Parathyroid adenoma (tissue), 2 donors: ENCODE measurements around the gene UBE2B.
A peak's percentile ranks its signal among the peaks of the same experiment; 100 is the strongest.

Experiments
- H2AFZ ChIP-seq: fragments of 300-600 bp; sonication (generic); one replicate; pipeline ENCODE4 v1.7.0; 2017; ENCODE audit warnings: antibody characterized with exemption, mild to moderate bottlenecking
- H3K27ac ChIP-seq: fragments of 300-600 bp; sonication (generic); one replicate; pipeline ENCODE4 v1.7.0; 2017
- H3K27me3 ChIP-seq: fragments of 300-600 bp; sonication (generic); one replicate; pipeline ENCODE4 v1.7.0; 2017; ENCODE audit warnings: low read length; ENCODE audit not compliant: control insufficient read depth, insufficient read depth
- H3K36me3 ChIP-seq: fragments of 300-600 bp; sonication (generic); one replicate; pipeline ENCODE4 v1.7.0; 2017; ENCODE audit warnings: low read length; ENCODE audit not compliant: control insufficient read depth, insufficient read depth
- H3K4me1 ChIP-seq: fragments of 300-600 bp; sonication (generic); one replicate; pipeline ENCODE4 v1.7.0; 2017; ENCODE audit warnings: control low read depth
- H3K4me2 ChIP-seq: fragments of 300-600 bp; sonication (generic); one replicate; pipeline ENCODE4 v1.7.0; 2017; ENCODE audit warnings: low read length
- H3K4me3 ChIP-seq: fragments of 300-600 bp; sonication (generic); one replicate; pipeline ENCODE4 v1.7.0; 2017; ENCODE audit warnings: low read depth, low read length
- H3K79me2 ChIP-seq: fragments of 300-600 bp; sonication (generic); one replicate; pipeline ENCODE4 v1.7.0; 2017; ENCODE audit warnings: control low read depth
- H3K9ac ChIP-seq: fragments of 300-600 bp; sonication (generic); one replicate; pipeline ENCODE4 v1.7.0; 2017; ENCODE audit warnings: mild to moderate bottlenecking
- H3K9me3 ChIP-seq: fragments of 300-600 bp; sonication (generic); one replicate; pipeline ENCODE4 v1.7.0; 2017; ENCODE audit warnings: low read length; ENCODE audit not compliant: control insufficient read depth
- CTCF ChIP-seq: fragments of 300-600 bp; sonication (generic); IDR thresholded peaks from one replicate; pipeline ENCODE4 v1.7.0; 2017; ENCODE audit warnings: antibody characterized with exemption, mild to moderate bottlenecking
- donor health status: primary hyperparathyroidism.

Gene UBE2B

GRCh38 chr5:134410822-134411221, 39.5 kb downstream of the UBE2B start:
- peaks cover 10% of the 10 kb centered on the region for H3K79me2 ChIP-seq
- H3K27me3 ChIP-seq = no peaks in the 10 kb centered on the region
- TF ChIP-seq CTCF = no peak
- H3K36me3 ChIP-seq = no peaks in the 10 kb centered on the region
- no peak overlapping the region for H2AFZ ChIP-seq
- H3K9me3 ChIP-seq = no peaks in the 10 kb centered on the region
- peak overlapping the region; percentile 99 for H3K4me2 ChIP-seq
- peak overlapping the region; percentile 65 for H3K4me3 ChIP-seq
- H3K4me1 ChIP-seq = peaks cover 21% of the 10 kb centered on the region
- no peak overlapping the region for H3K9ac ChIP-seq
- H3K27ac ChIP-seq = peak overlapping the region; percentile 89

DNA sequence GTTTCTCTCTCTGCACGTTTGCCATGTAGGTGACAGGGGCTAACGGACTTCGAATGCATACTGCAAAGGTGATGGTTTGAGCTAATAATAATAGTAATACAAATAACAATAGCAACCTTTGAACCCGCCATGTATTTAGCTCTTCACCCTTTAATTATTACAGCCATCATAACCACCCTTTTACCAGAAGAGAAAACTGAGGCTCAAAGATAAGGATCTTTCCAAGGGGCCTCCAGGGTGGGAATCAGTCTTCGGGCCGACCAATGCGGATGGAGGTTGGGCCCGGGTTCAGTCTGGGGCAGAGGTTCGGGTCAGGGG, 39.8 kb downstream of the UBE2B start:
- Histone ChIP-seq H3K9ac (no peak overlapping the region), H3K79me2 (peaks cover 10% of the 10 kb centered on the region), H3K36me3 (no peaks in the 10 kb centered on the region), H3K9me3 (no peaks in the 10 kb centered on the region), H3K27me3 (no peaks in the 10 kb centered on the region), H3K4me1 (peaks cover 21% of the 10 kb centered on the region), H3K4me2 (peak overlapping the region; percentile 99), H2AFZ (peak overlapping the region; percentile 92), H3K4me3 (peak overlapping the region; percentile 65), H3K27ac (peak overlapping the region; percentile 89)
- no peak for TF ChIP-seq CTCF

DNA sequence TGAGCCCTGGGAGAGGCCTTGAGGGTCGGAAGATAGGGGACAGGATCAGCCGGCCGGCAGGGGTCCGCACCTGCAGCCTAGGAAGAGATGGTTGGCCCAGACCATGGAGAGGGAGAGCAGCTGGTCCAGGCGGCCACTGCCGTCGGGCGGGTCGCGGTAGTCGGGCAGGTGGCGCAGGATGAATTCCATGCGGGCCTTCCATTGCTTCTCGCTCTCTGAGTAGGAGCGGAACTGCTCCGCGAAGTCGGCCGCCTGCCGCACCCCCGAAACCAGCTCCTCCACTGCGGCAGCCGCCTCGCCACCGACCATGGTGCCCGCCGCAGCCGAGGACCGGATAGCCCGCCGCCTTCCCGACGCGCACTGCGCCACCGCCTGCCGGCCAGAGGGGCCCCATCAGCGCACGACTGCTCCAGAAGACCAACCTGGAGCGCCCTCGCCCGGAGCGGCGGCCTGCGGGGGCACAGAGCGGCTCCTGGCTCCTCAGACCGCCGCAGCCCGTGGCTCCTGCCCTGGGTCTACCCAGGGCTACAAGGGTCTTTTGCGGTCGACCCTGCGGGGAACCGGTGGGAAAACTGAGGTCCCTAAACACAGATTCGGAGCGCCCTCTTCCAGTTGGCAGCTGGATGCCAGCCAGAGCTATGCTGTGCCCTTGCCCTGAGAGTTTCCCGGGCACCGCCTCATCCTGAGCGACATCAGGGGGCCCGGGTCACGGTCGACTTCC, 40.3 kb downstream of the UBE2B start, which contains the start of gene CDKN2AIPNL:
CDKN2AIPNL (minus strand) TSS at position 336 of the 721 bp plus-strand sequence; CDS start at position 309, 27 bp downstream.
- H2AFZ ChIP-seq = peak within 1 kb of the TSS; percentile 92
- H3K4me1 ChIP-seq = peaks cover 21% of the 10 kb centered on the region
- H3K79me2 ChIP-seq = peaks cover 10% of the 10 kb centered on the region
- no peaks in the 10 kb centered on the region for H3K27me3 ChIP-seq
- H3K36me3 ChIP-seq = no peaks in the 10 kb centered on the region
- peak within 1 kb of the TSS; percentile 89 for H3K27ac ChIP-seq
- TF ChIP-seq CTCF = peak; percentile 74
- no peaks in the 10 kb centered on the region for H3K9me3 ChIP-seq
- H3K4me3 ChIP-seq = peak within 1 kb of the TSS; percentile 65
- H3K4me2 ChIP-seq = peak within 1 kb of the TSS; percentile 99
- H3K9ac ChIP-seq = peak within 1 kb of the TSS; percentile 41

GRCh38 chr5:134413046-134413445, 41.7 kb downstream of the UBE2B start:
- Histone ChIP-seq H3K4me3 (no peak overlapping the region), H3K79me2 (peaks cover 10% of the 10 kb centered on the region), H3K27ac (peak overlapping the region; percentile 89), H3K9me3 (no peaks in the 10 kb centered on the region), H3K27me3 (no peaks in the 10 kb centered on the region), H2AFZ (peak overlapping the region; percentile 92), H3K4me1 (peaks cover 21% of the 10 kb centered on the region), H3K9ac (no peak overlapping the region), H3K36me3 (no peaks in the 10 kb centered on the region), H3K4me2 (no peak overlapping the region)
- TF ChIP-seq CTCF = no peak

DNA sequence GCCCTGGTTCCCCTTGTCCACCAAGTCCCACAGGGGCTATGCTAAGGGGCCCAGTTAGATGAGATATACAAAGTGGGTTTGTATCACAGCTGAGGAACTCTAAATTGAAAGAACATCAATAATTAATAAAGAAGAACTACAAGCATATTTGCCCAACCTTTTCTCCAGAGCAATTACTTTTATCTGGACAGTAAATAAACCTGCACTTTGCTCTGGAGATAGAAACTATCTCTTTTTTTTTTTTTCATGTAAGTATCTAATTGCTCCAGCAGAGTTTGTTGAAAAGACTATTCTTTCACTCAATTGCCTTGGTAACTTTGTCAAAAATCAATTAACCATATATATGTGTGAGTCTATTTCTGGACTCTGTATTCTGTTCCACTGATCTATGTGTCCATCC, 46.3 kb downstream of the UBE2B start:
- H3K79me2 ChIP-seq = no peaks in the 10 kb centered on the region
- H3K4me2 ChIP-seq = no peak overlapping the region
- H3K9ac ChIP-seq = no peak overlapping the region
- no peaks in the 10 kb centered on the region for H3K27me3 ChIP-seq
- no peak overlapping the region for H2AFZ ChIP-seq
- TF ChIP-seq CTCF = no peak
- H3K27ac ChIP-seq = no peak overlapping the region
- H3K4me1 ChIP-seq = peaks cover 7% of the 10 kb centered on the region
- H3K4me3 ChIP-seq = no peak overlapping the region
- H3K36me3 ChIP-seq = no peaks in the 10 kb centered on the region
- H3K9me3 ChIP-seq = no peaks in the 10 kb centered on the region
